ENCODE results near the gene KCNE1. TPM values are rescaled to one million over a fixed set of nuclear protein-coding genes. Genes with fewer than 3 reads are reported as not detected.
"Not testable (repeated sequence)": the region's sequence is repeated elsewhere in the genome, so short reads cannot be mapped to it uniquely, and the experiment has no call there.

KCNE1 gene
- total and polyA plus RNA-seq, 2 of the 4 experiments (the other 2 are of a cell fraction): 0.46 to 0.90 TPM

- no peak overlapping the region for H3K4ac ChIP-seq (ENCODE audit: low read depth, low read length)
- H4K5ac ChIP-seq (ENCODE audit: low read depth, low read length): no peak overlapping the region
- H4K20me1 ChIP-seq (ENCODE audit: insufficient read depth, low read length): no peaks in the 10 kb centered on the region
- no peak overlapping the region for H2BK5ac ChIP-seq (ENCODE audit: low read depth, low read length, poor library complexity, severe bottlenecking)
- no peak overlapping the region for H3K27ac ChIP-seq (ENCODE audit: insufficient read depth, low read length)
- no peak overlapping the region for H2BK120ac ChIP-seq (ENCODE audit: low read depth, low read length)
- no peaks in the 10 kb centered on the region for H3K9me1 ChIP-seq (ENCODE audit: insufficient read depth, low read length)
- no peaks in the 10 kb centered on the region for H3K79me1 ChIP-seq (ENCODE audit: low read depth in 1 of 2, low read length in 2 of 2)
- no peak overlapping the region for H3K23ac ChIP-seq (ENCODE audit: low read depth, low read length)
- 17% methylated on average over 1 of the region's 3 CpGs; no CpG with 5 or more reads in 1 of the 2 experiments for WGBS, 2 experiments (ENCODE audit: extremely low coverage in 2 of 2, insufficient read length in 1 of 2)
- no peak overlapping the region for H2AK9ac ChIP-seq (replicated peaks; ENCODE audit: low read depth, low read length, poor library complexity)
- peaks cover 6% of the 10 kb centered on the region for H3K27me3 ChIP-seq (ENCODE audit: control insufficient read depth, insufficient read depth, low read length)
- no peak overlapping the region for H3K4me3 ChIP-seq (ENCODE audit: insufficient read depth, low read depth, low read length)
- dilution Hi-C loops (cut with HindIII; ENCODE audit: low sequenced_read_pairs, unreplicated experiment) (no loop called here), intact Hi-C loops (cut with micrococcal nuclease) (no loop called here), in situ Hi-C loops (cut with MboI; ENCODE audit: low sequenced_read_pairs) (no loop called here)
- DNase-seq (peak; percentile 38), ATAC-seq (ENCODE audit: low read depth) (no peak)
- H4K8ac ChIP-seq (ENCODE audit: low read depth in 2 of 2, low read length in 2 of 2): no peak overlapping the region
- no peak overlapping the region for H3K9ac ChIP-seq (ENCODE audit: low read depth, low read length)
- no TSS peak for BruUV-seq (replicated peaks)
- H2BK20ac ChIP-seq (ENCODE audit: low read depth, low read length): no peak overlapping the region
- H3K18ac ChIP-seq (ENCODE audit: low read depth, low read length): no peak overlapping the region
- H3K4me2 ChIP-seq (ENCODE audit: low read depth, low read length): no peak overlapping the region
- H3K14ac ChIP-seq (replicated peaks; ENCODE audit: low read depth, low read length): no peak overlapping the region
- no peak for TF ChIP-seq MAFK (IDR thresholded peaks at IDR 0.05; ENCODE audit: low read depth, low read length)
- no peak for TF ChIP-seq MAZ (IDR thresholded peaks at IDR 0.05; ENCODE audit: borderline replicate concordance, low read depth, low read length)
- TF ChIP-seq POLR2A (IDR thresholded peaks at IDR 0.05; ENCODE audit: low read depth, low read length): no peak
- TF ChIP-seq USF2 (IDR thresholded peaks at IDR 0.05; ENCODE audit: low read depth, low read length): no peak
- TF ChIP-seq FOS (IDR thresholded peaks at IDR 0.05; ENCODE audit: low read depth, low read length): no peak
- TF ChIP-seq NFE2L2 (IDR thresholded peaks at IDR 0.05; ENCODE audit: low read depth, low read length): no peak
- ChIA-PET CTCF (interaction anchor here (0.6 to 0.7 kb wide), 2 partner anchors 12 to 97 kb away, joined by 3 read pairs; no protein-coding TSS in a partner anchor), POLR2A (ENCODE audit: unreplicated experiment) (no interaction called here)
- H2BK15ac ChIP-seq (ENCODE audit: low read depth, low read length): no peak overlapping the region
- H3K56ac ChIP-seq (ENCODE audit: extremely low read depth, insufficient read depth, low read length): no peak overlapping the region
- no peak overlapping the region for H4K91ac ChIP-seq (ENCODE audit: insufficient read depth, low read depth, low read length)
- H2AK5ac ChIP-seq (ENCODE audit: low read depth, low read length): no peak overlapping the region
- no peaks in the 10 kb centered on the region for H3K36me3 ChIP-seq (ENCODE audit: control insufficient read depth, insufficient read depth, low read length)
- no peak overlapping the region for H2AFZ ChIP-seq (replicated peaks; ENCODE audit: low read length, poor library complexity)
- no peaks in the 10 kb centered on the region for H3K4me1 ChIP-seq (ENCODE audit: control insufficient read depth, insufficient read depth, low read length)
- H3K9me3 ChIP-seq (ENCODE audit: control insufficient read depth, insufficient read depth, low read length): peaks cover 8% of the 10 kb centered on the region
Observed at GRCh38 chr21:34498623-34499022, 13.4 kb downstream of the KCNE1 start.

- H4K91ac ChIP-seq (ENCODE audit: insufficient read depth, low read depth, low read length); H3K9me3 ChIP-seq (ENCODE audit: control insufficient read depth, insufficient read depth, low read length); dilution Hi-C loops (cut with HindIII; ENCODE audit: low sequenced_read_pairs, unreplicated experiment); H3K4me1 ChIP-seq (ENCODE audit: control insufficient read depth, insufficient read depth, low read length); H2BK20ac ChIP-seq (ENCODE audit: low read depth, low read length); BruUV-seq (replicated peaks); H4K5ac ChIP-seq (ENCODE audit: low read depth, low read length); H3K14ac ChIP-seq (replicated peaks; ENCODE audit: low read depth, low read length); H2BK5ac ChIP-seq (ENCODE audit: low read depth, low read length, poor library complexity, severe bottlenecking); in situ Hi-C loops (cut with MboI; ENCODE audit: low sequenced_read_pairs); H3K23ac ChIP-seq (ENCODE audit: low read depth, low read length); H2AFZ ChIP-seq (replicated peaks; ENCODE audit: low read length, poor library complexity); H3K56ac ChIP-seq (ENCODE audit: extremely low read depth, insufficient read depth, low read length); POLR2A ChIA-PET (ENCODE audit: unreplicated experiment); H4K8ac ChIP-seq (ENCODE audit: low read depth in 2 of 2, low read length in 2 of 2); H3K9ac ChIP-seq (ENCODE audit: low read depth, low read length); H2BK120ac ChIP-seq (ENCODE audit: low read depth, low read length); DNase-seq; H3K36me3 ChIP-seq (ENCODE audit: control insufficient read depth, insufficient read depth, low read length); H3K4ac ChIP-seq (ENCODE audit: low read depth, low read length); H3K4me3 ChIP-seq (ENCODE audit: insufficient read depth, low read depth, low read length); H3K27ac ChIP-seq (ENCODE audit: insufficient read depth, low read length); H3K79me1 ChIP-seq (ENCODE audit: low read depth in 1 of 2, low read length in 2 of 2); H3K18ac ChIP-seq (ENCODE audit: low read depth, low read length); H2BK15ac ChIP-seq (ENCODE audit: low read depth, low read length); H2AK5ac ChIP-seq (ENCODE audit: low read depth, low read length); intact Hi-C loops (cut with micrococcal nuclease); CTCF ChIA-PET; H2AK9ac ChIP-seq (replicated peaks; ENCODE audit: low read depth, low read length, poor library complexity); H3K4me2 ChIP-seq (ENCODE audit: low read depth, low read length); H4K20me1 ChIP-seq (ENCODE audit: insufficient read depth, low read length); H3K27me3 ChIP-seq (ENCODE audit: control insufficient read depth, insufficient read depth, low read length); H3K9me1 ChIP-seq (ENCODE audit: insufficient read depth, low read length): not testable (repeated sequence)
- WGBS, 2 experiments (ENCODE audit: extremely low coverage in 2 of 2, insufficient read length in 1 of 2): no CpG with 5 or more reads among the region's 5 CpGs
- peak; percentile 68 for ATAC-seq (ENCODE audit: low read depth)
Observed at GRCh38 chr21:34483854-34484253, 28.2 kb downstream of the KCNE1 start.
